K562 (cell line): Measurements from ENCODE around the gene DLGAP1. TPM values are rescaled to one million over a fixed set of nuclear protein-coding genes. Genes with fewer than 3 reads are reported as not detected.
A peak's percentile ranks its signal among the peaks of the same experiment; 100 is the strongest.

Source experiments
- BCL6 ChIP-seq: fragments of 250-450 bp; sonication (Bioruptor Pico); IDR thresholded peaks from 2 replicates; pipeline ENCODE4 v1.4.0; 2020
- BDP1 ChIP-seq: IDR thresholded peaks from 3 replicates; pipeline ENCODE4 v1.6.1; 2011; ENCODE audit not compliant: insufficient read length, insufficient read depth
- CHD2 ChIP-seq: IDR thresholded peaks from 2 replicates; pipeline ENCODE4 v1.6.1; 2011; ENCODE audit warnings: low read depth, low read length
- CTBP1 ChIP-seq: fragments of 450-650 bp; IDR thresholded peaks from 2 replicates; pipeline ENCODE4 v1.6.1; 2016; ENCODE audit warnings: borderline replicate concordance
- EP400 ChIP-seq: fragments of 450-650 bp; IDR thresholded peaks from 2 replicates; pipeline ENCODE4 v1.6.1; 2017; ENCODE audit warnings: antibody characterized with exemption, mild to moderate bottlenecking, moderate library complexity
- ERF ChIP-seq: fragments of 450-650 bp; formaldehyde crosslinking; IDR thresholded peaks from 2 replicates; pipeline ENCODE4 v1.4.0; 2020; ENCODE audit warnings: mild to moderate bottlenecking, mixed read lengths
- FOS ChIP-seq: IDR thresholded peaks from 3 replicates; pipeline ENCODE4 v1.6.1; 2011; ENCODE audit not compliant: insufficient read length; ENCODE audit errors: extremely low read depth
- KDM5B ChIP-seq: fragments of 200-600 bp; sonication (generic); IDR thresholded peaks from 2 replicates; pipeline ENCODE4 v1.6.1; 2012; ENCODE audit warnings: low read depth, mild to moderate bottlenecking, moderate library complexity, low read length, control low read depth, inconsistent platforms; ENCODE audit not compliant: insufficient replicate concordance
- MCM5 ChIP-seq: fragments of 450-650 bp; IDR thresholded peaks from 2 replicates; pipeline ENCODE4 v1.6.1; 2016; ENCODE audit warnings: low read depth
- MYNN ChIP-seq, 2 experiments: sonication (generic); formaldehyde crosslinking in 1 of 2; IDR thresholded peaks; 2 replicates each; pipeline versions ENCODE4 v1.5.0 to v1.6.1; 2016 to 2020; ENCODE audit warnings: antibody characterized with exemption in 1 of 2, missing genetic modification reagents in 1 of 2
- NCOR1 ChIP-seq: fragments of 450-650 bp; IDR thresholded peaks from 2 replicates; pipeline ENCODE4 v1.6.1; 2016; ENCODE audit warnings: mild to moderate bottlenecking, moderate library complexity
- NFRKB ChIP-seq: fragments of 450-650 bp; IDR thresholded peaks from 2 replicates; pipeline ENCODE4 v1.6.1; 2016; ENCODE audit warnings: low read depth
- NR2F6 ChIP-seq: fragments of 450-650 bp; formaldehyde crosslinking; IDR thresholded peaks from 2 replicates; pipeline ENCODE4 v1.4.0; 2020; ENCODE audit warnings: mild to moderate bottlenecking
- PRDM10 ChIP-seq: fragments of 450-650 bp; IDR thresholded peaks from 2 replicates; pipeline ENCODE4 v1.6.1; 2018; ENCODE audit not compliant: partially characterized antibody
- SREBF2 ChIP-seq: sonication (generic); formaldehyde crosslinking; IDR thresholded peaks from 2 replicates; pipeline ENCODE4 v1.4.0; 2020; ENCODE audit warnings: mild to moderate bottlenecking, missing genetic modification reagents
- TEAD4 ChIP-seq, 2 experiments: sonication (generic) in 1 of 2; formaldehyde crosslinking in 1 of 2; IDR thresholded peaks; 2 replicates each; pipeline versions ENCODE4 v1.6.1 to v1.8.0; 2012 to 2022; ENCODE audit warnings: borderline replicate concordance in 1 of 2, inconsistent platforms in 1 of 2, low read length in 1 of 2, mild to moderate bottlenecking in 1 of 2, missing genetic modification reagents in 1 of 2
- ZNF282 ChIP-seq: sonication (generic); formaldehyde crosslinking; IDR thresholded peaks from 2 replicates; pipeline ENCODE4 v1.8.1; 2023; ENCODE audit warnings: missing genetic modification reagents
- ZNF696 ChIP-seq: fragments of 250-450 bp; sonication (Bioruptor Pico); conservative IDR thresholded peaks from 2 replicates; pipeline ENCODE4 v1.4.0; 2020; ENCODE audit warnings: mild to moderate bottlenecking, moderate library complexity
- polyA plus RNA-seq, 8 experiments: library from polyadenylated mRNA; depleted of rRNA in 4 of 8; stranded (reverse) in 5 of 8; unstranded in 3 of 8; fragments of >200 nt; fragmentation: Nextera tagmentation in 2 of 8; fragmentation: Illumina TruSeq in 1 of 8; extraction: Ambion mirVana in 2 of 8; extraction: Trizol in 1 of 8; gene quantifications; 2 replicates each; pipeline versions ENCODE4 v1.2.1 to v1.2.3, GENCODE V29; 2011 to 2014; ENCODE audit warnings: inconsistent platforms in 1 of 8, missing spikeins in 1 of 8
- total RNA-seq, 7 experiments: library from RNA; depleted of rRNA in 6 of 7; stranded (reverse); fragments of >200 nt in 6 of 7; fragmentation: Illumina TruSeq in 2 of 7; extraction: Trizol in 2 of 7; gene quantifications; 2 replicates each; pipeline versions ENCODE4 v1.2.1 to v1.2.3, GENCODE V29; 2011 to 2021; ENCODE audit warnings: low replicate concordance in 1 of 7
- TF ChIP-seq, protein P1 (sequence below), 2 experiments: fragments of 450-650 bp in 1 of 2; IDR thresholded peaks; 2 replicates each; pipeline ENCODE4 v1.6.1; 2011 to 2017; ENCODE audit warnings: low read depth in 2 of 2, antibody characterized with exemption in 1 of 2, borderline replicate concordance in 1 of 2, low read length in 1 of 2, mild to moderate bottlenecking in 1 of 2, mixed read lengths in 1 of 2; ENCODE audit not compliant: control insufficient read depth in 1 of 2
- TF ChIP-seq, protein P2 (sequence below): fragments of 250-450 bp; sonication (Bioruptor Pico); IDR thresholded peaks from 2 replicates; pipeline ENCODE4 v1.5.0; 2021
- TF ChIP-seq, protein P3 (sequence below): fragments of 250-450 bp; sonication (Bioruptor Pico); IDR thresholded peaks from 2 replicates; pipeline ENCODE4 v1.8.0; 2022; ENCODE audit warnings: moderate library complexity, mild to moderate bottlenecking, inconsistent platforms

Gene DLGAP1
- total and polyA plus RNA-seq, 9 of the 15 experiments (the other 6 are each of a cell fraction or from before 2014, with no cell fraction given): 0.04 to 0.22 (median 0.08) TPM

GRCh38 chr18:3596637-3597384, 858.3 kb downstream of the DLGAP1 start (continued):
- TF ChIP-seq TEAD4 (IDR thresholded peaks at IDR 0.05; ENCODE audit: low read length) (peak; percentile 83), TEAD4 (CRISPR knock-in tag; IDR thresholded peaks at IDR 0.05; ENCODE audit: borderline replicate concordance) (no peak), MCM5 (no peak), MYNN (IDR thresholded peaks at IDR 0.05) (no peak), MYNN (CRISPR knock-in tag; IDR thresholded peaks at IDR 0.05) (no peak), BCL6 (CRISPR knock-in tag) (peak; percentile 72; the same call in 1 of the 2 replicates), CTBP1 (no peak), CHD2 (peak; percentile 16; the same call in 1 of the 2 replicates), PRDM10 (no peak), ERF (CRISPR knock-in tag) (peak; percentile 85; the same call in 1 of the 2 replicates), SREBF2 (CRISPR knock-in tag) (no peak), NFRKB (no peak), EP400 (no peak), ZNF282 (CRISPR knock-in tag) (no peak), NCOR1 (no peak), NR2F6 (CRISPR knock-in tag) (no peak), BDP1 (no peak), FOS (no peak), ZNF696 (CRISPR knock-in tag) (no peak), KDM5B (peak; percentile 65)
- TF ChIP-seq, protein P1, sequence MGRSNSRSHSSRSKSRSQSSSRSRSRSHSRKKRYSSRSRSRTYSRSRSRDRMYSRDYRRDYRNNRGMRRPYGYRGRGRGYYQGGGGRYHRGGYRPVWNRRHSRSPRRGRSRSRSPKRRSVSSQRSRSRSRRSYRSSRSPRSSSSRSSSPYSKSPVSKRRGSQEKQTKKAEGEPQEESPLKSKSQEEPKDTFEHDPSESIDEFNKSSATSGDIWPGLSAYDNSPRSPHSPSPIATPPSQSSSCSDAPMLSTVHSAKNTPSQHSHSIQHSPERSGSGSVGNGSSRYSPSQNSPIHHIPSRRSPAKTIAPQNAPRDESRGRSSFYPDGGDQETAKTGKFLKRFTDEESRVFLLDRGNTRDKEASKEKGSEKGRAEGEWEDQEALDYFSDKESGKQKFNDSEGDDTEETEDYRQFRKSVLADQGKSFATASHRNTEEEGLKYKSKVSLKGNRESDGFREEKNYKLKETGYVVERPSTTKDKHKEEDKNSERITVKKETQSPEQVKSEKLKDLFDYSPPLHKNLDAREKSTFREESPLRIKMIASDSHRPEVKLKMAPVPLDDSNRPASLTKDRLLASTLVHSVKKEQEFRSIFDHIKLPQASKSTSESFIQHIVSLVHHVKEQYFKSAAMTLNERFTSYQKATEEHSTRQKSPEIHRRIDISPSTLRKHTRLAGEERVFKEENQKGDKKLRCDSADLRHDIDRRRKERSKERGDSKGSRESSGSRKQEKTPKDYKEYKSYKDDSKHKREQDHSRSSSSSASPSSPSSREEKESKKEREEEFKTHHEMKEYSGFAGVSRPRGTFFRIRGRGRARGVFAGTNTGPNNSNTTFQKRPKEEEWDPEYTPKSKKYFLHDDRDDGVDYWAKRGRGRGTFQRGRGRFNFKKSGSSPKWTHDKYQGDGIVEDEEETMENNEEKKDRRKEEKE (IDR thresholded peaks at IDR 0.05; ENCODE audit: borderline replicate concordance in 1 of 2, control insufficient read depth in 1 of 2, low read depth in 2 of 2, low read length in 1 of 2): peak in 1 of 2 experiments; percentile 79; a peak in 1 of 4 replicates
- TF ChIP-seq, protein P2, sequence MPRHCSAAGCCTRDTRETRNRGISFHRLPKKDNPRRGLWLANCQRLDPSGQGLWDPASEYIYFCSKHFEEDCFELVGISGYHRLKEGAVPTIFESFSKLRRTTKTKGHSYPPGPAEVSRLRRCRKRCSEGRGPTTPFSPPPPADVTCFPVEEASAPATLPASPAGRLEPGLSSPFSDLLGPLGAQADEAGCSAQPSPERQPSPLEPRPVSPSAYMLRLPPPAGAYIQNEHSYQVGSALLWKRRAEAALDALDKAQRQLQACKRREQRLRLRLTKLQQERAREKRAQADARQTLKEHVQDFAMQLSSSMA (CRISPR knock-in tag): no peak
- TF ChIP-seq, protein P3, sequence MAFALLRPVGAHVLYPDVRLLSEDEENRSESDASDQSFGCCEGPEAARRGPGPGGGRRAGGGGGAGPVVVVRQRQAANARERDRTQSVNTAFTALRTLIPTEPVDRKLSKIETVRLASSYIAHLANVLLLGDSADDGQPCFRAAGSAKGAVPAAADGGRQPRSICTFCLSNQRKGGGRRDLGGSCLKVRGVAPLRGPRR: peak; percentile 77; the same call in 1 of the 2 replicates
